ENCODE results near the gene EEF1AKMT4.
"Not testable (repeated sequence)": the region's sequence is repeated elsewhere in the genome, so short reads cannot be mapped to it uniquely, and the experiment has no call there.

GRCh38 chr3:184267249-184267648 is 17.8 kb downstream of the EEF1AKMT4 start:
- TF ChIP-seq CTCF, POLR2A (IDR thresholded peaks at IDR 0.05): not testable (repeated sequence)
